K562 treated with DMSO at 1 percent for 48 hours (cell line): ENCODE data around the gene CRK. TPM values are rescaled to one million over a fixed set of nuclear protein-coding genes. Genes with fewer than 3 reads are reported as not detected.

ENCODE experiments used
- total RNA-seq: library from RNA; unstranded; fragments of 300-600 nt; gene quantifications from 2 replicates; pipeline ENCODE4 v1.2.3, GENCODE V29; 2022; ENCODE audit warnings: low replicate concordance; ENCODE audit errors: extremely low read depth

CRK gene
- not detected in 2 replicates for total RNA-seq

DNA sequence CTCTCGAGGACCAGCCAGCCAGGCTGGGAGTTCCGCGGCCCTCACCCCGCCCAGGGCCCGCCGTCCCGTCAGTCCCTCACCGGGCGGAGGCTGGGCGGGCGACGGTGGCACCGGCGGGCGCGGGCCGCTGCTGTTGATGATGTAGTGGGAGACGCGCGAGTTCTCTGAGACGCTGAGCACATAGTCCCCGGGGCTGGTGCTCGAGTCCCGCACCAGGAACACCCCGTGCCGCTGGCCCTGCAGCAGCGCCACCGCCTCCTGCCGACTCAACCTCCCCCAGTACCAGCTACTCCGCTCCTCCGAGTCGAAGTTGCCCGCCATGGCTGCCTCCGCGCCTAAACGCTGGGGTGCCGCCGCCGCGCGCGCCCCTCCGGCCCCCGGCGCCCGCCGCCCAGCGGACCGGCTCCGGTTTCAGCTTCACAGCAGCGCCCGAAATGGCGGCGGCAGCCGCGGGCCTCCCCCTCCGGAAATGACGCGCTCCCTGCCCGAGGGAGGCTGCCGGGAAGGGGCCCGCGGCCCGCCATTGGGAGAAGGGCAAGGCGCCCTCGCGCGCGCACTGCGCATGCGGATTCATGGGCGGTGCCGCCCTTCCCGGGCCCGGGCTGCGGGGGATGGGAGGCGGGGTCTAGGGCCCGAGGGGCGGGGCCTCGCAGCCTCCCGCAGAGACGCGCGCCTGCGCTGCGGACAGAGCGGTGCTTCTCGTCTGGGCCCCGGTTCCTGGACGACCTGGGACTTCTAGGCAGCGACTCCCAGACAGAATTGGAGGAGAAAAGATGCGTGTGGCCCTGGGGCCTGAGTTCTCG lies at the start of gene CRK:
TSS of gene CRK (minus strand) at position 436 of the 803 bp plus-strand sequence. CDS start at position 321, 115 bp downstream.

GRCh38 chr17:1492249-1493206 lies 36.5 kb upstream of the CRK start, which contains the start of gene MYO1C:
Gene MYO1C (minus strand): TSS chr17:1492686. CDS start chr17:1492487, 199 bp downstream.

DNA sequence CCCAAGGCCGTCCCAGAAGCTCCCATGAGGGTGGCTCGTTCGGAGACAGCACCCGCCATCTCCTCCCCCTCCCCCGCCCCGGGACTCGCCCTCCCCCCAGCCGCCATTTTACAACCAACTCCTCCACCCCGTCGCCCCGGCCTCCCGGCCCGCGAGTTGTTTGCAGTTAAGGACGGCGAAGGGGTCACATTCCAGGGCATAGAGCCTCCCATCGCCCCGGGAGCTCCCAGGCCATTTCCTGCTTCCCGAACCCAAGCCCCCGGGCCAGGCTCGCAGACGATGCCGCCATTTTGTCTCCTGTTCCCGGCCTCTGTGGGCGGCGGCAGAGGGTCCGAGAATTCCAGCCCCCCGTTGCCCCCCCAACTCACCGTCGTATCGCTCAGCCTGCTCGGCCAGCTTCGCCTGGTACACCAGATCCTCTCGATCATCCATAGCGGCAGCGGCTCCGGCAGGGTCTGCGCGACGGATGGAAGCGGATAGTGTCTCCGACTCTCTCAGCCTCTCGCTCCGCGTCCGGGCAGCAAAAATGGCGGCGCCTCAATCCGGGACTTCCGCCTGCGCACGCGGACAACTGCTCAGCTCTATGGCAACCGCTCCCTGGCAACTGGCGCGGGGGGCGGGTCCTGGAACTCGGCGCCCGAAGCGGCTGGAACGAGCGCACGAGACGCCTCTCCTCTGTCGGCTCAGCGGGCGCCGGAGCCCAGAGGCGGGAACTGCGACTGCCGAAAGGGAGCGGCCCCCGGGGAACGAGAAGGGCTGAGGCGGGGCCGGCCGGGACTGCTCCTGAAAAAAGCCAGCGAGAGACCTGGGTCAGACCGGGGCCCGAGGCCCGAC lies 56.1 kb downstream of the CRK start, which contains the start of gene YWHAE:
TSS of gene YWHAE (minus strand) at position 544 of the 834 bp plus-strand sequence. CDS start at position 432, 112 bp downstream.

Other genes starting within 250 kb of the CRK start
- not detected in 2 replicates for gene BHLHA9, start 185.8 kb downstream of the CRK start, total RNA-seq
- not detected in 2 replicates for gene TRARG1, start 176.6 kb downstream of the CRK start, total RNA-seq
- gene YWHAE, start 56.0 kb downstream of the CRK start, total RNA-seq, result 579 TPM in 1 of 2 replicates, not detected in the other
- not detected in 2 replicates for gene MYO1C, start 36.5 kb upstream of the CRK start, total RNA-seq
- gene INPP5K, start 60.4 kb upstream of the CRK start, total RNA-seq, result not detected in 2 replicates
- not detected in 2 replicates for gene PITPNA, start 106.6 kb upstream of the CRK start, total RNA-seq
- not detected in 2 replicates for gene SLC43A2, start 172.6 kb upstream of the CRK start, total RNA-seq
- not detected in 2 replicates for gene SCARF1, start 189.5 kb upstream of the CRK start, total RNA-seq
- not detected in 2 replicates for gene RILP, start 193.6 kb upstream of the CRK start, total RNA-seq
- 461 TPM in 1 of 2 replicates, not detected in the other for gene PRPF8, start 228.6 kb upstream of the CRK start, total RNA-seq